Stimulated activated naive B cell treated with anti-CD40 and anti-IgM and Interleukin-4, amounts not matched to agents 10 μg/mL and 1 μg/mL and 100 μg/mL, for 72 hours (primary cell): ENCODE data around the gene MRPL41.

Experiments used
- ATAC-seq, 2 donors: fragments of 150-1000 bp; cut with Tn5 transposase; replicated peaks; 2 replicates each; pipeline ENCODE4 v1.10.0; 2021; ENCODE audit warnings: moderate library complexity in 1 of 2
- DNase-seq: peaks from one replicate; pipeline ENCODE4 v3.0.0; 2021
- H3K27ac Mint-ChIP-seq: one replicate; pipeline ENCODE4 v1.8.0; 2022; ENCODE audit warnings: mild to moderate bottlenecking, mixed read lengths
- H3K27me3 Mint-ChIP-seq, 2 donors: one replicate each; pipeline ENCODE4 v1.8.0; 2022; ENCODE audit warnings: mixed read lengths in 2 of 2
- H3K36me3 Mint-ChIP-seq, 2 donors: one replicate each; pipeline ENCODE4 v1.8.0; 2022; ENCODE audit warnings: mixed read lengths in 2 of 2, mild to moderate bottlenecking in 1 of 2
- H3K4me1 Mint-ChIP-seq, 2 donors: one replicate each; pipeline ENCODE4 v1.8.0; 2022; ENCODE audit warnings: mixed read lengths in 2 of 2, mild to moderate bottlenecking in 1 of 2
- H3K4me3 Mint-ChIP-seq, 2 donors: one replicate each; pipeline ENCODE4 v1.8.0; 2022; ENCODE audit warnings: mild to moderate bottlenecking in 2 of 2, mixed read lengths in 2 of 2, moderate library complexity in 1 of 2
- H3K9me3 Mint-ChIP-seq, 2 donors: one replicate each; pipeline ENCODE4 v1.8.0; 2022; ENCODE audit warnings: mixed read lengths in 2 of 2, mild to moderate bottlenecking in 1 of 2

The MRPL41 gene

GRCh38 chr9:137578518-137579258 lies 27.0 kb downstream of the MRPL41 start, which contains the start of gene DPH7:
DPH7 (minus strand) TSS chr9:137578925; CDS start chr9:137578777, 148 bp downstream.
- DNase-seq (peak; percentile 91), ATAC-seq (peak; percentile 99)
- peak within 1 kb of the TSS; percentile 82 for H3K27ac Mint-ChIP-seq
- peaks cover 22 to 51% of the 10 kb centered on the region in 2 donors for H3K4me1 Mint-ChIP-seq
- no peaks in the 10 kb centered on the region for H3K9me3 Mint-ChIP-seq
- no peaks in the 10 kb centered on the region for H3K27me3 Mint-ChIP-seq
- H3K4me3 Mint-ChIP-seq: peak within 1 kb of the TSS; percentile 85 to 87
- peaks cover 38 to 42% of the 10 kb centered on the region in 2 donors for H3K36me3 Mint-ChIP-seq

DNA sequence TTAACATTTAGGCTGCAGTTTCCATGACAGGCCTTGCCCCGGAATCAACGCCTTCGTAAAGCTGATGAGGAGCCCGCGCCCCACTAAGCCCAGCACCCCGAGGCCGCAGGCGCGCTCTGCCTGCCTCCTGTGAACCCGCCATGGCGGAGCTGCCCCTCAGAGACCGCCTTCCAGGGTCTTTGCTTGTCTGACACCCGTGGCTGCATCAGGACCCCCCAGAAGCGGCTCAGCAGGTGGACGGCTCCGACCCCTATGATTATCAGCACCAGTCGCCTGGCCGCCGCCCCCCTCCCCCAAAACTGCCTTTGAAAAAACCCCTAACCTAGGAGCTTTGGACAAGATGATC lies 27.6 kb downstream of the MRPL41 start:
- H3K36me3 Mint-ChIP-seq: peaks cover 35 to 38% of the 10 kb centered on the region in 2 donors
- no peaks in the 10 kb centered on the region for H3K9me3 Mint-ChIP-seq
- no peak overlapping the region for H3K27ac Mint-ChIP-seq
- no peaks in the 10 kb centered on the region for H3K27me3 Mint-ChIP-seq
- ATAC-seq: no peak
- peak overlapping the region; percentile 85 to 87 for H3K4me3 Mint-ChIP-seq
- no peak for DNase-seq
- H3K4me1 Mint-ChIP-seq: peaks cover 22 to 51% of the 10 kb centered on the region in 2 donors

- H3K9me3 Mint-ChIP-seq: no peaks in the 10 kb centered on the region
- peaks cover 27 to 30% of the 10 kb centered on the region in 2 donors for H3K36me3 Mint-ChIP-seq
- H3K4me1 Mint-ChIP-seq: peaks cover 17 to 42% of the 10 kb centered on the region in 2 donors
- DNase-seq: no peak
- no peak overlapping the region for H3K27ac Mint-ChIP-seq
- no peaks in the 10 kb centered on the region for H3K27me3 Mint-ChIP-seq
- ATAC-seq: no peak
- no peak overlapping the region for H3K4me3 Mint-ChIP-seq
These were observed 28.7 kb downstream of the MRPL41 start for GRCh38 chr9:137580209-137580953.

DNA sequence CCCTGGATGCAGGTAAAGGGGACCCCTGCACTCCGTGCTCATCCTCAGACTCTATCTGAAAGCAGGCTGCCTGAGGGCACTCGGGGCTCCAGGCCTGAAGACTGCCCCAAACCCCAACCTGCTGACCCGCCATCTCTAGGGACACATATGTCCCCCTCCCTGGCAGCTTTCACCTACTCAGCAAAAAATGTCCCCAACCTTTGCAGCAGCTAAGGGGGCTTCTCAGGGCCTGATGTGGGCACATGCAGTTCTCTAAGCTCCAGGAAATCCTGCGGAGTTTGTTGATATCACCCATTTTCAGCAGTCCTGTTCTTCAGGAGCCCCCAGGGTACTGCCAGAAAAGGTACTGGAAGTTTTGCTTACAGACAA lies 29.3 kb downstream of the MRPL41 start:
- Mint-ChIP-seq H3K4me1 (peaks cover 11 to 36% of the 10 kb centered on the region in 2 donors), H3K27me3 (no peaks in the 10 kb centered on the region), H3K27ac (no peak overlapping the region), H3K36me3 (peaks cover 26 to 27% of the 10 kb centered on the region in 2 donors), H3K4me3 (no peak overlapping the region), H3K9me3 (no peaks in the 10 kb centered on the region)
- ATAC-seq: no peak
- no peak for DNase-seq

GRCh38 chr9:137581361-137582285 lies 29.9 kb downstream of the MRPL41 start:
- ATAC-seq (no peak), DNase-seq (no peak)
- Mint-ChIP-seq H3K36me3 (peaks cover 30 to 32% of the 10 kb centered on the region in 2 donors), H3K27me3 (no peaks in the 10 kb centered on the region), H3K27ac (peak overlapping the region; percentile 31), H3K4me1 (peaks cover 10 to 30% of the 10 kb centered on the region in 2 donors), H3K9me3 (no peaks in the 10 kb centered on the region), H3K4me3 (no peak overlapping the region)

GRCh38 chr9:137582286-137582860 lies 30.7 kb downstream of the MRPL41 start:
- peaks cover 31 to 33% of the 10 kb centered on the region in 2 donors for H3K36me3 Mint-ChIP-seq
- H3K4me3 Mint-ChIP-seq: no peak overlapping the region

GRCh38 chr9:137583347-137583746 lies 31.7 kb downstream of the MRPL41 start:
- Mint-ChIP-seq H3K4me1 (peaks cover 8 to 23% of the 10 kb centered on the region in 2 donors), H3K27me3 (no peaks in the 10 kb centered on the region), H3K4me3 (no peak overlapping the region), H3K27ac (no peak overlapping the region), H3K9me3 (no peaks in the 10 kb centered on the region), H3K36me3 (peaks cover 38 to 39% of the 10 kb centered on the region in 2 donors)
- ATAC-seq (no peak), DNase-seq (no peak)

More at GRCh38 chr9:137582286-137582860, 30.7 kb downstream of the MRPL41 start:
- Mint-ChIP-seq H3K9me3 (no peaks in the 10 kb centered on the region), H3K27ac (peak overlapping the region; percentile 31), H3K4me1 (peaks cover 7 to 22% of the 10 kb centered on the region in 2 donors), H3K27me3 (no peaks in the 10 kb centered on the region)
- ATAC-seq (no peak), DNase-seq (no peak)

DNA sequence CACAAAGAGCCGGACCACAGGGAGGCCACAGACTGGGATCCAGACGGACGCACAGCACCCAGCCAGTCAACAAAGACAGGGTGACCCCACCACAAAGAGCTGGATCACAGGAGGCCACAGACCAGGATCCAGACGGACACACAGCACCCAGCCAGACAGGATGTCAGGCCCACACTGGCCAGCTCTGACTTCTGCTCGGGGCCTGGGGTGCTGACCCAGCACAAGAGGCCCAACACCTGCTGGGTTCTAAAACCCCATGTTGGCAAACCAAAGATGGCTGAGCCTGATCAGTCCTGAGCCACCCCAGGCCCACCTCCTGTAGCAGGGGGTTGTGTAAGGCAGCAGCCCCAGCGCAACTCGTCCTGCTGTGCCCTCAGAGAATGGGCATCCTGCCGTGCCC lies 32.3 kb downstream of the MRPL41 start:
- Mint-ChIP-seq H3K36me3 (peaks cover 38 to 39% of the 10 kb centered on the region in 2 donors), H3K9me3 (no peaks in the 10 kb centered on the region), H3K4me1 (peaks cover 8 to 26% of the 10 kb centered on the region in 2 donors), H3K4me3 (no peak overlapping the region), H3K27ac (no peak overlapping the region), H3K27me3 (no peaks in the 10 kb centered on the region)
- ATAC-seq (no peak), DNase-seq (no peak)

DNA sequence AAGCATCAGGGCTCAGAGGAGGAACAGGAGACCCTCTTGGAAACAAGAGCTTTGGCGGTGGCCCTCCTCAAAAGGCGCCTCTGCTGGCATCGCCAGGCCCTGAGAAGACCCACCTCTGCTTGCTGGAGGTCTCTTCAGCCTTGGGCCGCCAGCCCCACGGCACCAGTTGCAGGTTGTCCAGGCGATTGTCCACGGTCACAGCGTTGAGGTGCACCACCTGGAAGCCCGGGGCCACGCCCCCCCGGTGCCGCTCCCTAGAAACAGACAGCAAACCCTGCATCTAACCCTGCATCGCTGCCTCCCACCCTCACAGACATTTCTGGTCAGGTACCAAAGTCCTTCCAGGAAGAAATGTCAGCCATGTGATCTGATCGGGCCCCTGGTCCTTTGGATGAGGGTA lies 35.2 kb downstream of the MRPL41 start:
- Mint-ChIP-seq H3K9me3 (no peaks in the 10 kb centered on the region), H3K27me3 (no peaks in the 10 kb centered on the region), H3K36me3 (peaks cover 27 to 33% of the 10 kb centered on the region in 2 donors), H3K4me1 (peaks cover 14 to 26% of the 10 kb centered on the region in 2 donors), H3K4me3 (no peak overlapping the region), H3K27ac (no peak overlapping the region)
- DNase-seq (no peak), ATAC-seq (no peak)

- DNase-seq: no peak
- peak overlapping the region; percentile 29 to 55 for H3K4me3 Mint-ChIP-seq
- H3K27me3 Mint-ChIP-seq: no peaks in the 10 kb centered on the region
- no peak for ATAC-seq
- peaks cover 18 to 29% of the 10 kb centered on the region in 2 donors for H3K36me3 Mint-ChIP-seq
- H3K9me3 Mint-ChIP-seq: no peaks in the 10 kb centered on the region
- H3K4me1 Mint-ChIP-seq: peaks cover 13 to 27% of the 10 kb centered on the region in 2 donors
- H3K27ac Mint-ChIP-seq: peak overlapping the region; percentile 74
These were observed 36.6 kb downstream of the MRPL41 start for GRCh38 chr9:137588311-137588710.

DNA sequence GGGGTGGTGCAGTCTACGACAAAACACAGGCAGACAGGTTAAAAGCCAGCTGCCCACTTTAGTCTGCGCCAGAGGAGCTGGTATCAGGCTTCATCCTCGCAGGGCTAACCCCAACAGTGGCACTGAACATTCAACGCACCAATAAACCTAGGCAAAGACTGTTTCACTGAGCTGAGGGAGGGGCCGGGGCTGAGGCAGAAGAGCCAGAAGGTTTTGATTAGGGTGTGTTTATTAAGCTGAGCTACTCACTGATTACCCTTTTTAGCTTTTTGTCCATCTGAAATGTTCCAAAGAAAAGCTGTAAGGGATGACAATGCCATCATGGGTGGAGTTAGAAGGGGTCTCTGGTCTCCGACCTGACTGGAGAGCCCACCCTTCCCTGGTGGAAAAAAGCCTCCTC lies 37.2 kb downstream of the MRPL41 start:
- Mint-ChIP-seq H3K9me3 (no peaks in the 10 kb centered on the region), H3K4me1 (peaks cover 12 to 23% of the 10 kb centered on the region in 2 donors), H3K36me3 (peaks cover 14 to 29% of the 10 kb centered on the region in 2 donors), H3K27me3 (no peaks in the 10 kb centered on the region), H3K4me3 (peak overlapping the region; percentile 55 to 85), H3K27ac (no peak overlapping the region)
- ATAC-seq: no peak
- DNase-seq: no peak

GRCh38 chr9:137589441-137590122 lies 37.9 kb downstream of the MRPL41 start:
- Mint-ChIP-seq H3K36me3 (peaks cover 14 to 30% of the 10 kb centered on the region in 2 donors), H3K4me3 (peak overlapping the region; percentile 85), H3K27me3 (no peaks in the 10 kb centered on the region), H3K4me1 (peaks cover 12 to 23% of the 10 kb centered on the region in 2 donors), H3K27ac (peak overlapping the region; percentile 87), H3K9me3 (no peaks in the 10 kb centered on the region)
- DNase-seq: no peak
- peak; percentile 5 to 6 for ATAC-seq

DNA sequence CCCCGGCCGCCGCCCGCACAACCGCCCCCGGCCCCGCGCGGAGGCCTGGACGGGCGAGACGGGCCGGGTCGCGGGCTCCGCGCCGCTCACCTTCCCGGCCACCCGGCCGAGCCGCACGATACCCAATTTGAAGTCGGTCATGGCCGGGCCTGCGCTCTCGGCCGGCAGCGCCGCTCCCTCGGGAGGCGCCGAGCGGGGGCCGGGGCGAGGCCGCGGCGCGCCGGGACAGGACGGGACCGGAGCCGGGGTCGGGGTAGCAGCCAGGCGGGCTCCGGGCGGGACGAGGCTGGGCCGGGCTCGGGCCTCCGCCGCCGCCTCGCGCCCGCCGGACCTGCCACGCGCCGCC lies 38.4 kb downstream of the MRPL41 start:
- Mint-ChIP-seq H3K9me3 (no peaks in the 10 kb centered on the region), H3K27ac (no peak overlapping the region), H3K27me3 (no peaks in the 10 kb centered on the region), H3K4me1 (peaks cover 12 to 23% of the 10 kb centered on the region in 2 donors), H3K4me3 (no peak overlapping the region), H3K36me3 (peaks cover 14 to 31% of the 10 kb centered on the region in 2 donors)
- DNase-seq (no peak), ATAC-seq (peak; percentile 29 to 43)
